H1 (cell line): ENCODE results near the gene DCPS. TPM values are rescaled to one million over a fixed set of nuclear protein-coding genes. Genes with fewer than 3 reads are reported as not detected.

ENCODE experiments used
- CTCF ChIA-PET: fragments of 300-600 bp; sonication (Branson Sonifier 250); formaldehyde crosslinking; loops from one replicate; lab custom pipeline; 2021; ENCODE audit not compliant: partially characterized antibody; lab: Charles Lee
- POLR2A ChIA-PET: fragments of 300-600 bp; sonication (Branson Sonifier 250); formaldehyde crosslinking; loops from one replicate; lab custom pipeline; 2021; ENCODE audit warnings: inconsistent platforms; ENCODE audit not compliant: partially characterized antibody; lab: Charles Lee
- DNase-seq, 2 experiments: peaks; one replicate each; pipeline versions ENCODE4 v3.0.0 to v3.0.0-alpha.2; 2010 to 2022; ENCODE audit warnings: low spot score in 2 of 2, low read depth in 1 of 2, mixed read lengths in 1 of 2
- FAIRE-seq: peaks from 2 replicates; lab custom pipeline; 2011; peaks lifted over from hg19 to GRCh38; lab: Jason Lieb, UNC
- H2AFZ ChIP-seq: 2 replicates; pipeline ENCODE4 v1.8.1; 2012; ENCODE audit warnings: low read length, inconsistent platforms
- H2AK5ac ChIP-seq: 2 replicates; pipeline ENCODE4 v1.6.1; 2013; ENCODE audit warnings: low read depth, low read length
- H2BK120ac ChIP-seq: replicated peaks from 2 replicates; pipeline ENCODE3; 2013; ENCODE audit warnings: low read depth, low read length, inconsistent platforms
- H2BK12ac ChIP-seq: 2 replicates; pipeline ENCODE4 v1.6.1; 2013; ENCODE audit warnings: low read depth, low read length
- H2BK15ac ChIP-seq: 2 replicates; pipeline ENCODE4 v1.6.1; 2013; ENCODE audit warnings: low read length
- H2BK20ac ChIP-seq: 2 replicates; pipeline ENCODE4 v1.6.1; 2013; ENCODE audit warnings: low read length
- H2BK5ac ChIP-seq: 2 replicates; pipeline ENCODE4 v1.6.1; 2013; ENCODE audit warnings: low read depth, low read length
- H3K14ac ChIP-seq: 2 replicates; pipeline ENCODE4 v1.6.1; 2013; ENCODE audit warnings: inconsistent platforms; ENCODE audit not compliant: insufficient read length
- H3K18ac ChIP-seq: 2 replicates; pipeline ENCODE4 v1.6.1; 2013; ENCODE audit warnings: low read length; ENCODE audit errors: extremely low read depth
- H3K23ac ChIP-seq: 2 replicates; pipeline ENCODE4 v1.6.1; 2013; ENCODE audit warnings: inconsistent platforms; ENCODE audit not compliant: insufficient read length
- H3K23me2 ChIP-seq: 2 replicates; pipeline ENCODE4 v1.6.1; 2013; ENCODE audit warnings: low read depth, low read length
- H3K27ac ChIP-seq: 2 replicates; pipeline ENCODE4 v1.6.1; 2011; ENCODE audit warnings: low read depth, low read length, inconsistent platforms
- H3K27me3 ChIP-seq, 4 experiments: replicated peaks in 1 of 4; 1 replicate in 1 of 4; 2 replicates in 3 of 4; pipeline versions ENCODE4 v1.6.1 to v1.8.1; 2011 to 2013; ENCODE audit warnings: low read length in 3 of 4, mild to moderate bottlenecking in 3 of 4, inconsistent platforms in 2 of 4, mixed read lengths in 2 of 4, moderate library complexity in 1 of 4; ENCODE audit not compliant: control insufficient read depth in 3 of 4, insufficient read depth in 3 of 4; ENCODE audit errors: extremely low read depth in 1 of 4
- H3K36me3 ChIP-seq, 4 experiments: 2 replicates each; pipeline versions ENCODE4 v1.6.1 to v1.8.1; 2011 to 2013; ENCODE audit warnings: mild to moderate bottlenecking in 4 of 4, low read length in 3 of 4, moderate library complexity in 2 of 4, control low read depth in 1 of 4, inconsistent platforms in 1 of 4; ENCODE audit not compliant: insufficient read depth in 4 of 4, control insufficient read depth in 2 of 4
- H3K4ac ChIP-seq: replicated peaks from 2 replicates; pipeline ENCODE3; 2013; ENCODE audit warnings: low read length, low read depth, mixed read lengths, inconsistent platforms; ENCODE audit not compliant: insufficient read length
- H3K4me1 ChIP-seq, 4 experiments: replicated peaks in 1 of 4; 1 replicate in 1 of 4; 2 replicates in 3 of 4; pipeline versions ENCODE4 v1.6.1 to v1.8.1; 2011 to 2013; ENCODE audit warnings: low read length in 3 of 4, inconsistent platforms in 2 of 4, mixed read lengths in 1 of 4; ENCODE audit not compliant: insufficient read depth in 4 of 4, control insufficient read depth in 3 of 4
- H3K4me2 ChIP-seq, 2 experiments: 2 replicates each; pipeline versions ENCODE4 v1.6.1 to v1.8.1; 2011 to 2013; ENCODE audit warnings: low read depth in 2 of 2, low read length in 2 of 2, control low read depth in 1 of 2, inconsistent platforms in 1 of 2, mild to moderate bottlenecking in 1 of 2; ENCODE audit not compliant: insufficient read depth in 1 of 2
- H3K4me3 ChIP-seq, 4 experiments: fragments of 200-600, 300-600 bp in 1 of 4; sonication (generic), shearing (Covaris generic), sonication (Bioruptor Twin) in 1 of 4; 2 replicates each; pipeline versions ENCODE4 v1.5.1 to v1.8.1; 2011 to 2016; ENCODE audit warnings: low read length in 4 of 4, low read depth in 3 of 4, control low read depth in 2 of 4, inconsistent platforms in 2 of 4, mild to moderate bottlenecking in 2 of 4, mixed read lengths in 1 of 4, moderate library complexity in 1 of 4; ENCODE audit not compliant: insufficient read depth in 2 of 4; ENCODE audit errors: extremely low read depth in 1 of 4
- H3K56ac ChIP-seq: replicated peaks from 2 replicates; pipeline ENCODE3; 2013; ENCODE audit warnings: low read depth, mild to moderate bottlenecking, mixed read lengths, low read length, inconsistent platforms; ENCODE audit not compliant: insufficient read length
- H3K79me1 ChIP-seq: 2 replicates; pipeline ENCODE4 v1.6.1; 2013; ENCODE audit warnings: low read depth, low read length, control low read depth
- H3K79me2 ChIP-seq, 2 experiments: 2 replicates each; pipeline versions ENCODE4 v1.6.1 to v1.8.1; 2012 to 2013; ENCODE audit warnings: low read length in 2 of 2, mild to moderate bottlenecking in 2 of 2, inconsistent platforms in 1 of 2; ENCODE audit not compliant: insufficient read depth in 2 of 2, control insufficient read depth in 1 of 2
- H3K9ac ChIP-seq, 4 experiments: replicated peaks in 1 of 4; 1 replicate in 1 of 4; 2 replicates in 3 of 4; pipeline versions ENCODE4 v1.6.1 to v1.8.1; 2011 to 2013; ENCODE audit warnings: low read depth in 3 of 4, low read length in 3 of 4, control low read depth in 2 of 4, mild to moderate bottlenecking in 2 of 4, moderate library complexity in 2 of 4, inconsistent platforms in 1 of 4; ENCODE audit errors: extremely low read depth in 1 of 4
- H3K9me3 ChIP-seq, 2 experiments: 2 replicates each; pipeline versions ENCODE4 v1.6.1 to v1.8.1; 2012 to 2013; ENCODE audit warnings: mild to moderate bottlenecking in 2 of 2, moderate library complexity in 2 of 2, control low read depth in 1 of 2, inconsistent platforms in 1 of 2, low read depth in 1 of 2, low read length in 1 of 2, mixed read lengths in 1 of 2; ENCODE audit not compliant: insufficient read depth in 2 of 2
- H4K20me1 ChIP-seq, 2 experiments: replicated peaks in 1 of 2; 2 replicates each; pipeline versions ENCODE3 to v1.8.1; 2011 to 2013; ENCODE audit warnings: inconsistent platforms in 2 of 2, low read length in 2 of 2, mild to moderate bottlenecking in 1 of 2; ENCODE audit not compliant: insufficient read depth in 2 of 2, control insufficient read depth in 1 of 2
- H4K5ac ChIP-seq: 2 replicates; pipeline ENCODE4 v1.6.1; 2013; ENCODE audit warnings: low read length, low read depth, mixed read lengths, inconsistent platforms; ENCODE audit not compliant: insufficient read length
- H4K8ac ChIP-seq: 2 replicates; pipeline ENCODE4 v1.8.0; 2013; ENCODE audit warnings: mild to moderate bottlenecking, moderate library complexity, low read length, inconsistent platforms; ENCODE audit not compliant: insufficient read depth; ENCODE audit errors: extremely low read depth
- H4K91ac ChIP-seq: replicated peaks from 2 replicates; pipeline ENCODE3; 2013; ENCODE audit warnings: low read length, mixed read lengths, inconsistent platforms; ENCODE audit not compliant: insufficient read length
- ASH2L ChIP-seq: fragments of 200-600, 300-600 bp; sonication (generic); IDR thresholded peaks from one replicate; pipeline ENCODE4 v1.7.1; 2017; ENCODE audit warnings: low read length
- GABPA ChIP-seq: IDR thresholded peaks from 2 replicates; pipeline ENCODE4 v1.6.1; 2011; ENCODE audit warnings: mild to moderate bottlenecking, low read length, moderate library complexity, borderline replicate concordance; ENCODE audit not compliant: insufficient read depth
- HDAC2 ChIP-seq, 2 experiments: fragments of 300-600 bp in 1 of 2; sonication (generic) in 1 of 2; IDR thresholded peaks; 2 replicates each; pipeline ENCODE4 v1.6.1; 2011 to 2012; ENCODE audit warnings: low read depth in 2 of 2, low read length in 2 of 2, mild to moderate bottlenecking in 2 of 2, moderate library complexity in 2 of 2, borderline replicate concordance in 1 of 2, inconsistent platforms in 1 of 2
- MAFK ChIP-seq: IDR thresholded peaks from 2 replicates; pipeline ENCODE4 v1.6.1; 2012; ENCODE audit warnings: low read depth, mild to moderate bottlenecking, improper control_type of control experiment, low read length
- SIX5 ChIP-seq: IDR thresholded peaks from 2 replicates; pipeline ENCODE4 v1.6.1; 2011; ENCODE audit warnings: mild to moderate bottlenecking, low read depth, low read length
- TBP ChIP-seq: IDR thresholded peaks from 2 replicates; pipeline ENCODE4 v1.6.1; 2011; ENCODE audit warnings: low read depth, low read length, improper control_type of control experiment
- TEAD4 ChIP-seq: IDR thresholded peaks from 2 replicates; pipeline ENCODE4 v1.6.1; 2012; ENCODE audit warnings: low read depth, low read length, inconsistent platforms, mixed read lengths
- WGBS, 2 experiments: shearing (Covaris generic) in 1 of 2; methylation state at CpG; one replicate each; pipeline versions ENCODE4 v1.1.6 to v1.1.7; 2013 to 2015; ENCODE audit warnings: low lambda C conversion rate in 2 of 2, mixed read lengths in 2 of 2, inconsistent platforms in 1 of 2, low coverage in 1 of 2, missing lambda C conversion rate in 1 of 2; ENCODE audit not compliant: insufficient replicate concordance in 2 of 2, insufficient coverage in 1 of 2, insufficient read length in 1 of 2; ENCODE audit errors: extremely low coverage in 1 of 2, missing lambda C conversion rate in 1 of 2; 5-methylcytosine and 5-hydroxymethylcytosine counted together
- polyA plus RNA-seq, 7 experiments: library from polyadenylated mRNA; depleted of rRNA in 3 of 7; stranded (reverse) in 5 of 7; unstranded in 2 of 7; fragments of >200 nt in 5 of 7; fragments of 200-250 nt in 2 of 7; gene quantifications; 1 replicate in 5 of 7; 2 replicates in 1 of 7; 4 replicates in 1 of 7; pipeline versions ENCODE4 v1.2.1 to v1.2.3, GENCODE V29; 2011 to 2013; ENCODE audit warnings: missing spikeins in 2 of 7, mixed read lengths in 2 of 7
- total RNA-seq: library from RNA; stranded (reverse); fragmentation: NEBNext Ultra II Directional; extraction: Animal tissue kit (Norgen Biotek cat#: 25700); gene quantifications from 2 replicates; pipeline ENCODE4 v1.2.1, GENCODE V29; 2021
- TF ChIP-seq, protein P1 (sequence below), 3 experiments: IDR thresholded peaks; 1 replicate in 2 of 3; 2 replicates in 1 of 3; pipeline versions ENCODE4 v1.5.1 to v1.6.1; 2011; ENCODE audit warnings: low read length in 3 of 3, mild to moderate bottlenecking in 3 of 3, inconsistent platforms in 2 of 3, low read depth in 1 of 3, moderate library complexity in 1 of 3; ENCODE audit not compliant: insufficient read depth in 1 of 3; ENCODE audit errors: control extremely low read depth in 1 of 3

The DCPS gene
- total and polyA plus RNA-seq, 2 of the 8 experiments (the other 6 are each of a cell fraction or from before 2014, with no cell fraction given), result 24.6 to 55.2 TPM

DNA sequence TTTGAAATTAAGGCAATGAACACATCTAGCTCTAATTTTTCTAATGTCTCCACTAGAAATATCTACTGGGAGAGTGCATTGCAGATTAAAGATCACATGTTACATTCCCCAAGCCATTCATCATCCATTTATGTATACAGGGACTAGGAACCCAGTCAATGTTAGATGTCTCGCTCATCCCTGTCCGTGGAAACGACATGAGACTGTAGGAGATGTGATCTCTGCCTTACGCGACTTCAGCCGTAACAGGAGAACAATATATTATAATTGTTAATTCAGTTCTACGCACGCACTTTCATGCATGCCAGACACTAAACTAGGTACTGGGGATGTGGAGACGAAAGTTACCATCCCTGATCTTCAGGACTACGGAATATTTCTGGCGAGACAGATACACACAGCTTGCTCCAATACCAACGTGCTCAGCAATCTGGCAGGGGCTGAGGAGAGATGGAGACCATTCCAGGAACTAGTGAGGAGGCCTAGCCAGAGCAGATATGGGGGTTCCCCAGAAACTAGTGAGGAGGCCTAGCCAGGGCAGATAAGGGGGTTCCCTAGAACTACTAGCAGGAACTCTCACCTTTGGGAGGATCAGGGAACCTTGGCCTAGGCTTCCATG lies 706 bp downstream of the DCPS start:
- CTCF ChIA-PET, result interaction anchor here (2.5 kb wide), 1 partner anchor 11 kb away, joined by 9 read pairs; no protein-coding TSS in a partner anchor
- TF ChIP-seq SIX5 (no peak), GABPA (no peak), ASH2L (no peak), TEAD4 (no peak), MAFK (no peak), HDAC2 (IDR thresholded peaks at IDR 0.05; ENCODE audit: borderline replicate concordance in 1 of 2, low read depth in 2 of 2, low read length in 2 of 2) (no peak), TBP (no peak)
- TF ChIP-seq, protein P1, sequence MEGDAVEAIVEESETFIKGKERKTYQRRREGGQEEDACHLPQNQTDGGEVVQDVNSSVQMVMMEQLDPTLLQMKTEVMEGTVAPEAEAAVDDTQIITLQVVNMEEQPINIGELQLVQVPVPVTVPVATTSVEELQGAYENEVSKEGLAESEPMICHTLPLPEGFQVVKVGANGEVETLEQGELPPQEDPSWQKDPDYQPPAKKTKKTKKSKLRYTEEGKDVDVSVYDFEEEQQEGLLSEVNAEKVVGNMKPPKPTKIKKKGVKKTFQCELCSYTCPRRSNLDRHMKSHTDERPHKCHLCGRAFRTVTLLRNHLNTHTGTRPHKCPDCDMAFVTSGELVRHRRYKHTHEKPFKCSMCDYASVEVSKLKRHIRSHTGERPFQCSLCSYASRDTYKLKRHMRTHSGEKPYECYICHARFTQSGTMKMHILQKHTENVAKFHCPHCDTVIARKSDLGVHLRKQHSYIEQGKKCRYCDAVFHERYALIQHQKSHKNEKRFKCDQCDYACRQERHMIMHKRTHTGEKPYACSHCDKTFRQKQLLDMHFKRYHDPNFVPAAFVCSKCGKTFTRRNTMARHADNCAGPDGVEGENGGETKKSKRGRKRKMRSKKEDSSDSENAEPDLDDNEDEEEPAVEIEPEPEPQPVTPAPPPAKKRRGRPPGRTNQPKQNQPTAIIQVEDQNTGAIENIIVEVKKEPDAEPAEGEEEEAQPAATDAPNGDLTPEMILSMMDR (IDR thresholded peaks at IDR 0.05; ENCODE audit: control extremely low read depth in 1 of 3, insufficient read depth in 1 of 3, low read depth in 1 of 3, low read length in 3 of 3), result no peak

More for the DNA sequence above, 706 bp downstream of the DCPS start:
- Histone ChIP-seq H3K23me2 (peaks cover 3% of the 10 kb centered on the region), H2BK120ac (no peak overlapping the region), H3K9me3 (no peaks in the 10 kb centered on the region), H2BK15ac (0 out of 2 replicates have a peak overlapping the region, but pooled peaks have one; percentile 48), H3K79me1 (peaks cover 2% of the 10 kb centered on the region; the same call in 1 of the 2 replicates), H3K4ac (no peak overlapping the region), H3K79me2 (peaks cover 0 to 10% of the 10 kb centered on the region in 2 experiments; a peak in 2 of 4 replicates), H3K27ac (no peak overlapping the region), H2BK5ac (peak overlapping the region; percentile 29; the same call in 1 of the 2 replicates), H3K27me3 (no peaks in the 10 kb centered on the region), H2BK20ac (no peak overlapping the region), H2AK5ac (0 out of 2 replicates have a peak overlapping the region, but pooled peaks have one; percentile 71), H3K56ac (no peak overlapping the region), H4K8ac (no peak overlapping the region), H4K5ac (no peak overlapping the region), H3K36me3 (peaks cover 0 to 5% (median 1%) of the 10 kb centered on the region in 4 experiments; a peak in 2 of 8 replicates), H4K20me1 (no peaks in the 10 kb centered on the region), H3K9ac (peak overlapping the region in 3 of 4 experiments; percentile 26 to 92 (median 89); a peak in 5 of 7 replicates), H2BK12ac (peak overlapping the region; percentile 4), H3K4me3 (peak overlapping the region; percentile 63 to 98 (median 86)), H4K91ac (no peak overlapping the region), H3K4me1 (peaks cover 0 to 5% (median 2%) of the 10 kb centered on the region in 4 experiments; a peak in 4 of 7 replicates), H3K14ac (no peak overlapping the region), H3K23ac (no peak overlapping the region), H3K18ac (0 out of 2 replicates have a peak overlapping the region, but pooled peaks have one; percentile 11), H2AFZ (peak overlapping the region; percentile 99; the same call in 1 of the 2 replicates), H3K4me2 (peak overlapping the region; percentile 72 to 77)
- FAIRE-seq (no peak), DNase-seq (no peak)
- POLR2A ChIA-PET, result interaction anchor here (0.9 to 2.8 kb wide), 19 partner anchors 8 to 145 kb away, joined by 3 to 11 read pairs (median 4); partner anchors contain the start of genes FOXRED1, SRPRA, ST3GAL4 and TIRAP
- WGBS, 2 experiments, result 70% methylated on average over 12 of the region's 12 CpGs; no CpG with 5 or more reads in 1 of the 2 experiments
